CD4-positive, CD25-positive, alpha-beta regulatory T cell (primary cell): ENCODE data around the gene PYGM. TPM values are rescaled to one million over a fixed set of nuclear protein-coding genes. Genes with fewer than 3 reads are reported as not detected.

ENCODE experiments used
- ATAC-seq, 2 donors: fragments of 150-1000 bp; cut with Tn5 transposase; one replicate each; pipeline ENCODE4 v1.10.0; 2021; ENCODE audit warnings: low read depth in 2 of 2, moderate number of reproducible peaks in 2 of 2, moderate library complexity in 1 of 2
- DNase-seq, 3 donors: peaks; one replicate each; pipeline versions ENCODE4 v3.0.0 to v3.0.0-alpha.2; 2012 to 2022; ENCODE audit warnings: mixed read lengths in 1 of 3
- H3K27ac ChIP-seq: one replicate; pipeline ENCODE4 v1.7.0; 2013; ENCODE audit warnings: mild to moderate bottlenecking, low read length; ENCODE audit not compliant: insufficient read depth, poor library complexity, severe bottlenecking
- H3K27me3 ChIP-seq: one replicate; pipeline ENCODE4 v1.7.0; 2013; ENCODE audit warnings: low read length; ENCODE audit not compliant: control insufficient read depth, insufficient read depth
- H3K36me3 ChIP-seq: one replicate; pipeline ENCODE4 v1.7.0; 2013; ENCODE audit warnings: mild to moderate bottlenecking, low read length, moderate library complexity; ENCODE audit not compliant: control insufficient read depth, insufficient read depth
- H3K4me1 ChIP-seq: 2 replicates; pipeline ENCODE4 v1.7.0; 2013; ENCODE audit warnings: mild to moderate bottlenecking, low read length; ENCODE audit not compliant: insufficient read depth, control insufficient read depth, poor library complexity, severe bottlenecking
- H3K4me3 ChIP-seq: one replicate; pipeline ENCODE4 v1.7.0; 2013; ENCODE audit warnings: low read depth, mild to moderate bottlenecking, low read length, moderate library complexity
- H3K9me3 ChIP-seq, 2 experiments: 1 replicate in 1 of 2; 2 replicates in 1 of 2; pipeline ENCODE4 v1.7.0; 2013; ENCODE audit warnings: low read length in 2 of 2, mild to moderate bottlenecking in 1 of 2, moderate library complexity in 1 of 2; ENCODE audit not compliant: control insufficient read depth in 2 of 2
- H3K27ac Mint-ChIP-seq, 3 donors: one replicate each; pipeline ENCODE4 v1.8.0; 2020 to 2022; ENCODE audit warnings: mild to moderate bottlenecking in 3 of 3, mixed read lengths in 3 of 3, moderate library complexity in 2 of 3
- H3K27me3 Mint-ChIP-seq: one replicate; pipeline ENCODE4 v1.8.0; 2022; ENCODE audit warnings: mild to moderate bottlenecking, mixed read lengths
- H3K36me3 Mint-ChIP-seq: one replicate; pipeline ENCODE4 v1.8.0; 2020; ENCODE audit warnings: mixed read lengths
- H3K4me1 Mint-ChIP-seq, 4 donors: one replicate each; pipeline ENCODE4 v1.8.0; 2020 to 2022; ENCODE audit warnings: mixed read lengths in 4 of 4, mild to moderate bottlenecking in 1 of 4
- H3K4me3 Mint-ChIP-seq, 4 donors: one replicate each; pipeline ENCODE4 v1.8.0; 2020 to 2022; ENCODE audit warnings: mild to moderate bottlenecking in 4 of 4, mixed read lengths in 4 of 4, moderate library complexity in 3 of 4
- H3K9me3 Mint-ChIP-seq, 7 donors: one replicate each; pipeline ENCODE4 v1.8.0; 2020 to 2022; ENCODE audit warnings: mixed read lengths in 7 of 7, mild to moderate bottlenecking in 3 of 7, moderate library complexity in 2 of 7
- polyA plus RNA-seq, 4 donors: library from polyadenylated mRNA; unstranded; fragments of 300-500 nt; fragmentation: Illumina TruSeq; gene quantifications; one replicate each; pipeline ENCODE4 v1.2.3, GENCODE V29; 2021
- total RNA-seq: library from RNA; stranded (reverse); gene quantifications from one replicate; pipeline ENCODE4 v1.2.3, GENCODE V29; 2022

Gene PYGM
- total and polyA plus RNA-seq, 5 donors from 2014 or later: 0.17 to 10.9 (median 0.43) TPM; not detected in 2

DNA sequence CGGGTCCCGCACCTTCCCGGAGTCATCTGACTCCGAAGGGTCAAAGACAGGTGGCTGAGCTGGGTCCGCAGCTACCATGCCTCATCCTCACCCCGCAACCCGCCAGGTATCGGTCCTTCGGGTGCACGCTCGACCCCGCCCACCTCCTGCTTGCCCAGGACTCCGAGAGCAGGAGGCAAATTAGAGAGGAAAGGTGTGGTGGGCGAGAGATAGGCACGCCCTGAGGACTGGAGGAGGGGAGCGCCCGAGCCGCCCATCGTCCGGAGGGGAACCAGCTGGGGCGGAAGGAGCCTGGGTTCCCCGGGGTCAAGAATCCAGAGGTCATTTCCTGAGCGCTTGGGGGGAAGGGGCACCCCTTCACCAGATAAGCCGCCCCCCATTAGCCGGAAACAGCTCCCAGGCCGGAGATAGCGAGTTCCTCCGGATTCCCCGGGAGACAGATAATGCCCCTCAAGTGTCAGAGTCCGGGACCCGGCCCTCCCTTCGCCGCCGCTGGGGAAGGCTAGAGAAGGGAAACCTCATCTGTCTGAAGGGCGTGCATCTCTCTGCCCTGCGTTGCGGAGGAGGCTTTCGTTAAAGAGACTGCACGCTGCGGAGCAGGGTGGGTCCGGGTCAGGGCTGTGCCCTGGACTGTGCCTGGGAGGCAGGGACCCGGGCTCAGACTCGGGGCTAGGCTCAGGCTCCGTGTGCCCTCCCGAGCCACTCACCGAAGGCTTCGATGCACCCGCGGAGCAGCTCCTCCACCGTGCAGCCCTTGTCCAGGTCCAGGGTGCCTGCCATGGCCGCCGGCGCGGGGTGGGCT is 17.5 kb downstream of the PYGM start:
- H3K4me3 ChIP-seq: peak overlapping the region; percentile 53

GRCh38 chr11:64741375-64742086 is 18.2 kb downstream of the PYGM start:
- Mint-ChIP-seq H3K9me3 (no peaks in the 10 kb centered on the region), H3K4me1 (peaks cover 0 to 50% (median 28%) of the 10 kb centered on the region in 4 donors), H3K27ac (peak overlapping the region in 2 of 3 donors; percentile 26 to 65), H3K36me3 (peaks cover 33% of the 10 kb centered on the region), H3K4me3 (peak overlapping the region; percentile 84 to 89 (median 87)), H3K27me3 (peaks cover 5% of the 10 kb centered on the region)
- H3K36me3 ChIP-seq: peaks cover 45% of the 10 kb centered on the region
- no peaks in the 10 kb centered on the region for H3K9me3 ChIP-seq
- H3K27me3 ChIP-seq: no peaks in the 10 kb centered on the region
- DNase-seq (no peak), ATAC-seq (no peak)
- peak overlapping the region; percentile 93 for H3K27ac ChIP-seq
- H3K4me1 ChIP-seq: peaks cover 55% of the 10 kb centered on the region
- H3K4me3 ChIP-seq: no peak overlapping the region

More for the DNA sequence above, 17.5 kb downstream of the PYGM start:
- Mint-ChIP-seq H3K27ac (peak overlapping the region in 2 of 3 donors; percentile 26 to 83), H3K9me3 (no peaks in the 10 kb centered on the region), H3K27me3 (peaks cover 5% of the 10 kb centered on the region), H3K4me1 (peaks cover 0 to 49% (median 30%) of the 10 kb centered on the region in 4 donors), H3K4me3 (peak overlapping the region; percentile 84 to 89 (median 87)), H3K36me3 (peaks cover 29% of the 10 kb centered on the region)
- Histone ChIP-seq H3K36me3 (peaks cover 38% of the 10 kb centered on the region), H3K4me1 (peaks cover 51% of the 10 kb centered on the region), H3K27ac (peak overlapping the region; percentile 93), H3K9me3 (no peaks in the 10 kb centered on the region), H3K27me3 (no peaks in the 10 kb centered on the region)
- ATAC-seq (peak in 1 of 2 donors; percentile 1), DNase-seq (peak in 1 of 3 donors; percentile 47)

- no peaks in the 10 kb centered on the region for H3K27me3 Mint-ChIP-seq
- no peaks in the 10 kb centered on the region for H3K9me3 Mint-ChIP-seq
- Histone ChIP-seq H3K9me3 (no peaks in the 10 kb centered on the region), H3K36me3 (peaks cover 62% of the 10 kb centered on the region), H3K27ac (no peak overlapping the region), H3K4me3 (no peak overlapping the region), H3K27me3 (no peaks in the 10 kb centered on the region), H3K4me1 (peaks cover 45% of the 10 kb centered on the region)
- H3K4me3 Mint-ChIP-seq: peak overlapping the region in 2 of 4 donors; percentile 86 to 89
- DNase-seq (no peak), ATAC-seq (no peak)
- peaks cover 42% of the 10 kb centered on the region for H3K36me3 Mint-ChIP-seq
- H3K4me1 Mint-ChIP-seq: peaks cover 0 to 57% (median 27%) of the 10 kb centered on the region in 4 donors
- H3K27ac Mint-ChIP-seq: peak overlapping the region in 2 of 3 donors; percentile 18 to 63
These were observed 19.9 kb downstream of the PYGM start for GRCh38 chr11:64739871-64740270.

DNA sequence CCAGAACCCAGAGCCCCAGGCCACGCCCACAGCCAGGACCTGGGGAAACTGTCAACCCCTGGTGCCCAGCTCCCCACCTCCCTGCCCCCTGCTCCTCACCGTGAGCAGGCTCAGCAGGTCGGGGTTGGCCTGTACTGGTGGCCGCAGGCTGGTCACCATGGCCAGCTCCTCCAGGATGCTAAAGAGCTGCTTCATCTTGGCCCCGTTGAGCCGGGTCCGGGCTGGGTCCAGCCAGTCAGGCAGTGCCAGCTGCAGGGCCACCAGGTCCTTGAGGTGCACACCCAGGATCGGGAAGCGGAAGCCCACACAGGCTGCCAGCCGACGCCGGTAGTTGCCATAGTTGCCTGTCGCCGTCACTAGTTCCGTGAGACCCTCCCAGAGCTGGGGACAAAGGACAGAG is 23.1 kb downstream of the PYGM start:
- no peaks in the 10 kb centered on the region for H3K9me3 Mint-ChIP-seq
- Histone ChIP-seq H3K27me3 (no peaks in the 10 kb centered on the region), H3K4me3 (no peak overlapping the region), H3K36me3 (peaks cover 87% of the 10 kb centered on the region), H3K27ac (no peak overlapping the region), H3K4me1 (peaks cover 17% of the 10 kb centered on the region), H3K9me3 (no peaks in the 10 kb centered on the region)
- no peak overlapping the region for H3K27ac Mint-ChIP-seq
- H3K4me1 Mint-ChIP-seq: peaks cover 0 to 56% (median 23%) of the 10 kb centered on the region in 4 donors
- peaks cover 52% of the 10 kb centered on the region for H3K36me3 Mint-ChIP-seq
- DNase-seq (no peak), ATAC-seq (no peak)
- H3K4me3 Mint-ChIP-seq: peak overlapping the region in 2 of 4 donors; percentile 2 to 67
- no peaks in the 10 kb centered on the region for H3K27me3 Mint-ChIP-seq

- H3K27ac Mint-ChIP-seq: peak overlapping the region; percentile 8 to 42 (median 17)
- Histone ChIP-seq H3K4me3 (no peak overlapping the region), H3K36me3 (peaks cover 91% of the 10 kb centered on the region), H3K9me3 (no peaks in the 10 kb centered on the region), H3K27ac (no peak overlapping the region), H3K27me3 (no peaks in the 10 kb centered on the region), H3K4me1 (peaks cover 8% of the 10 kb centered on the region)
- H3K4me1 Mint-ChIP-seq: peaks cover 0 to 51% (median 19%) of the 10 kb centered on the region in 4 donors
- no peaks in the 10 kb centered on the region for H3K9me3 Mint-ChIP-seq
- H3K36me3 Mint-ChIP-seq: peaks cover 54% of the 10 kb centered on the region
- no peak for DNase-seq
- peak overlapping the region in 1 of 4 donors; percentile 45 for H3K4me3 Mint-ChIP-seq
- no peak for ATAC-seq
- H3K27me3 Mint-ChIP-seq: no peaks in the 10 kb centered on the region
These were observed 24.0 kb downstream of the PYGM start for GRCh38 chr11:64735725-64736259.

DNA sequence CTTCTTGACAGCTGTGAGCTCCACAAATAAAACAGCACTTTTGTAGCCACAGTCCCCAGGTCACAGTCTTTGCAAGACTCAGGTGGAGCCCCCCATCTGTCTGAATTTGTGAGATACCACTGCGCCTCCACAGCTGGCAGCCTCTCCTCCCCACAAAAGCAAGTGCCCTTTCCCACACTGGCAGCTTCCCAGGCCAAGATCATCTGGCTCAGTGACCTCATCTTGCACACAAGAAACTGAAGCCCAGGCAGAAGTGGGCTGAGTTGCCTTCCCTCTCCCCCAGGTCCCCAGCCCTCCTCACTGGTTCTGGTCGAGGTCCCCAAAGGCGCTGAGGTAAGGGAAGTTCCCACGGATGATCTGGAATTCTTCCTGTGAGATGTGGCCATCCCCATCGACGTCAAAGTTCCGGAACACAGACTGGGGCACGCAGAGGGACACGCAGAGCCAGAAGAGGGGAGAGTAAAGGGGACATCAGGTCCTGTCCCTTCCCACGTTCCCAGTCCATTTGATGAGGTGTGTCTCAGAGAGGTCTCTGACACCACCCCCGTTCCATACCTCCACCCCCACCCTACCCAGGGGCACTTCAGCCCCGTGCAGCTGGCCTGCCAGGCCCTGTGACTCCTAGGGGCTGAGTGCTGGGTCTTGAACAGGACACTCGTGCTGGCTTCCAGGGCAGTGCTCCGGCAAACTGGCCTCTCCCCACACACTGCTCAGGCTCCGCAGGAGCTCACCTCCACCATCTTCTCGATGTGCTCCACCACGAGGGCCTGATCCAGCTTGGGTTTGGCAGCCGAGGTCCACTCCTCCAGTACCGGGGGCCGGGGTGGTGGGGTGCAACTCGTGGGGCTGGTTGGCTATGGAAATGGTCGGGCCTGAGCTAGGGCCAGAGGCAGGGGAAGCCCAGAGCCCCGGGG is 24.7 kb downstream of the PYGM start:
- H3K9me3 Mint-ChIP-seq: no peaks in the 10 kb centered on the region
- Histone ChIP-seq H3K36me3 (peaks cover 91% of the 10 kb centered on the region), H3K9me3 (no peaks in the 10 kb centered on the region), H3K4me1 (peaks cover 8% of the 10 kb centered on the region), H3K4me3 (no peak overlapping the region), H3K27ac (no peak overlapping the region), H3K27me3 (no peaks in the 10 kb centered on the region)
- H3K36me3 Mint-ChIP-seq: peaks cover 53% of the 10 kb centered on the region
- ATAC-seq (no peak), DNase-seq (no peak)
- H3K4me3 Mint-ChIP-seq: peak overlapping the region in 2 of 4 donors; percentile 10 to 35
- peak overlapping the region in 1 of 3 donors; percentile 32 for H3K27ac Mint-ChIP-seq
- H3K27me3 Mint-ChIP-seq: no peaks in the 10 kb centered on the region
- peaks cover 0 to 47% (median 15%) of the 10 kb centered on the region in 4 donors for H3K4me1 Mint-ChIP-seq

GRCh38 chr11:64731601-64732000 is 28.2 kb downstream of the PYGM start:
- ATAC-seq (no peak), DNase-seq (no peak)
- Histone ChIP-seq H3K36me3 (peaks cover 69% of the 10 kb centered on the region), H3K27ac (no peak overlapping the region), H3K4me1 (peaks cover 4% of the 10 kb centered on the region), H3K27me3 (no peaks in the 10 kb centered on the region), H3K4me3 (no peak overlapping the region), H3K9me3 (no peaks in the 10 kb centered on the region)
- Mint-ChIP-seq H3K27ac (peak overlapping the region in 1 of 3 donors; percentile 35), H3K27me3 (no peaks in the 10 kb centered on the region), H3K9me3 (no peaks in the 10 kb centered on the region), H3K4me1 (peaks cover 0 to 31% (median 11%) of the 10 kb centered on the region in 4 donors), H3K4me3 (no peak overlapping the region), H3K36me3 (peaks cover 45% of the 10 kb centered on the region)
